Fibroblast of lung (primary cell): ENCODE data around the gene SYT4. TPM values are rescaled to one million over a fixed set of nuclear protein-coding genes. Genes with fewer than 3 reads are reported as not detected.
A peak's percentile ranks its signal among the peaks of the same experiment; 100 is the strongest.

Source experiments
- DNase-seq, 2 donors: peaks; one replicate each; pipeline versions ENCODE4 v3.0.0 to v3.0.0-alpha.2; 2010; ENCODE audit warnings: low read depth in 2 of 2
- H2AFZ ChIP-seq: 2 replicates; pipeline ENCODE4 v1.5.1; 2012; ENCODE audit warnings: low read length, control low read depth, inconsistent platforms
- H3K27ac ChIP-seq: 2 replicates; pipeline ENCODE4 v1.5.1; 2011; ENCODE audit warnings: low read length, control low read depth; ENCODE audit not compliant: insufficient read depth
- H3K27me3 ChIP-seq: 2 replicates; pipeline ENCODE4 v1.5.1; 2011; ENCODE audit warnings: mild to moderate bottlenecking, low read length; ENCODE audit not compliant: control insufficient read depth, insufficient read depth
- H3K36me3 ChIP-seq: 2 replicates; pipeline ENCODE4 v1.5.1; 2011; ENCODE audit warnings: low read length; ENCODE audit not compliant: control insufficient read depth, insufficient read depth
- H3K4me1 ChIP-seq: 2 replicates; pipeline ENCODE4 v1.5.1; 2011; ENCODE audit warnings: low read length; ENCODE audit not compliant: control insufficient read depth, insufficient read depth; ENCODE audit errors: extremely low read depth
- H3K4me2 ChIP-seq: 2 replicates; pipeline ENCODE4 v1.5.1; 2011; ENCODE audit warnings: low read length, control low read depth; ENCODE audit not compliant: insufficient read depth; ENCODE audit errors: extremely low read depth
- H3K4me3 ChIP-seq, 4 experiments: fragments of 200-600 bp in 1 of 4; sonication (generic) in 1 of 4; replicated peaks in 1 of 4; 2 replicates each; pipeline ENCODE4 v1.5.1; 2011 to 2016; ENCODE audit warnings: low read length in 4 of 4, low read depth in 3 of 4, mild to moderate bottlenecking in 3 of 4, control low read depth in 2 of 4, inconsistent platforms in 1 of 4, mixed read lengths in 1 of 4; ENCODE audit not compliant: insufficient read depth in 1 of 4; ENCODE audit errors: control extremely low read depth in 1 of 4
- H3K79me2 ChIP-seq: 2 replicates; pipeline ENCODE4 v1.5.1; 2012; ENCODE audit warnings: mild to moderate bottlenecking, low read length, inconsistent platforms; ENCODE audit not compliant: control insufficient read depth, insufficient read depth
- H3K9ac ChIP-seq: 2 replicates; pipeline ENCODE4 v1.5.1; 2011; ENCODE audit warnings: mild to moderate bottlenecking, low read length, control low read depth; ENCODE audit not compliant: insufficient read depth
- H3K9me3 ChIP-seq: 2 replicates; pipeline ENCODE4 v1.5.1; 2012; ENCODE audit warnings: low read depth, low read length; ENCODE audit not compliant: control insufficient read depth, insufficient read depth
- H4K20me1 ChIP-seq: 2 replicates; pipeline ENCODE4 v1.5.1; 2011; ENCODE audit warnings: low read length; ENCODE audit not compliant: control insufficient read depth, insufficient read depth; ENCODE audit errors: extremely low read depth
- CTCF ChIP-seq, 2 donors: IDR thresholded peaks in 1 of 2; conservative IDR thresholded peaks in 1 of 2; 1 replicate in 1 of 2; 2 replicates in 1 of 2; pipeline ENCODE4 v1.5.1; 2011 to 2012; ENCODE audit warnings: low read length in 2 of 2, control low read depth in 1 of 2, inconsistent platforms in 1 of 2, low read depth in 1 of 2, mild to moderate bottlenecking in 1 of 2
- EZH2 ChIP-seq: IDR thresholded peaks from 2 replicates; pipeline ENCODE4 v1.5.1; 2012; ENCODE audit warnings: low read length, control low read depth, mild to moderate bottlenecking; ENCODE audit errors: missing control alignments
- polyA plus RNA-seq, 2 donors: library from polyadenylated mRNA; depleted of rRNA in 1 of 2; stranded (reverse) in 1 of 2; unstranded in 1 of 2; fragments of >200 nt; gene quantifications; 2 replicates each; pipeline ENCODE4 v1.2.1, GENCODE V29; 2011 to 2012; ENCODE audit warnings: missing spikeins in 1 of 2
- total RNA-seq: library from RNA; depleted of rRNA; stranded (reverse); fragments of >200 nt; gene quantifications from 2 replicates; pipeline ENCODE4 v1.2.1, GENCODE V29; 2014

SYT4 gene
- total and polyA plus RNA-seq, 2 donors (not counting 1 experiment from before 2014, with no cell fraction given) = not detected

GRCh38 chr18:43271593-43272432 lies 5.5 kb downstream of the SYT4 start:
- TF ChIP-seq CTCF (conservative IDR thresholded peaks at IDR 0.05 in 1 of 2, IDR thresholded peaks at IDR 0.05 in 1 of 2; ENCODE audit: low read depth in 1 of 2, low read length in 2 of 2) (peak; percentile 78), EZH2 (no peak)
- Histone ChIP-seq H3K79me2 (no peaks in the 10 kb centered on the region), H3K4me1 (no peaks in the 10 kb centered on the region), H2AFZ (no peak overlapping the region), H4K20me1 (no peaks in the 10 kb centered on the region), H3K36me3 (no peaks in the 10 kb centered on the region), H3K4me3 (no peak overlapping the region), H3K9me3 (no peaks in the 10 kb centered on the region), H3K4me2 (no peak overlapping the region), H3K27ac (no peak overlapping the region), H3K27me3 (no peaks in the 10 kb centered on the region), H3K9ac (no peak overlapping the region)
- peak; percentile 29 to 76 for DNase-seq

- no peak overlapping the region for H3K4me3 ChIP-seq
- no peaks in the 10 kb centered on the region for H3K36me3 ChIP-seq
- no peak for DNase-seq
- H3K27ac ChIP-seq = no peak overlapping the region
- H3K4me2 ChIP-seq = no peak overlapping the region
- no peaks in the 10 kb centered on the region for H4K20me1 ChIP-seq
- H3K9ac ChIP-seq = no peak overlapping the region
- no peak overlapping the region for H2AFZ ChIP-seq
- no peaks in the 10 kb centered on the region for H3K4me1 ChIP-seq
- H3K79me2 ChIP-seq = no peaks in the 10 kb centered on the region
- no peaks in the 10 kb centered on the region for H3K9me3 ChIP-seq
- no peaks in the 10 kb centered on the region for H3K27me3 ChIP-seq
- TF ChIP-seq EZH2 (no peak), CTCF (conservative IDR thresholded peaks at IDR 0.05 in 1 of 2, IDR thresholded peaks at IDR 0.05 in 1 of 2; ENCODE audit: low read depth in 1 of 2, low read length in 2 of 2) (no peak)
Measured at GRCh38 chr18:43267818-43268217, 9.5 kb downstream of the SYT4 start.

GRCh38 chr18:43265465-43265864 lies 11.8 kb downstream of the SYT4 start:
- no peaks in the 10 kb centered on the region for H3K27me3 ChIP-seq
- H3K4me3 ChIP-seq = no peak overlapping the region
- no peaks in the 10 kb centered on the region for H3K9me3 ChIP-seq
- H4K20me1 ChIP-seq = no peaks in the 10 kb centered on the region
- TF ChIP-seq CTCF (conservative IDR thresholded peaks at IDR 0.05 in 1 of 2, IDR thresholded peaks at IDR 0.05 in 1 of 2; ENCODE audit: low read depth in 1 of 2, low read length in 2 of 2) (no peak), EZH2 (no peak)
- H3K4me2 ChIP-seq = no peak overlapping the region
- no peak overlapping the region for H3K9ac ChIP-seq
- no peaks in the 10 kb centered on the region for H3K4me1 ChIP-seq
- no peaks in the 10 kb centered on the region for H3K36me3 ChIP-seq
- no peaks in the 10 kb centered on the region for H3K79me2 ChIP-seq
- DNase-seq = no peak
- H3K27ac ChIP-seq = no peak overlapping the region
- H2AFZ ChIP-seq = no peak overlapping the region
